ENCODE data around the gene DRD1.

DRD1 gene

GRCh38 chr5:175444060-175444904, at the start of gene DRD1:
TSS of gene DRD1 (minus strand) at chr5:175444182. CDS start at chr5:175443099, 1,083 bp downstream.
- DNase-seq (ENCODE audit: low spot score), result no peak

- no peak for DNase-seq (ENCODE audit: low spot score)
Observed at GRCh38 chr5:175493726-175494125, 49.7 kb upstream of the DRD1 start.

GRCh38 chr5:175493260-175493659, 49.3 kb upstream of the DRD1 start:
- no peak for DNase-seq (ENCODE audit: low spot score)

- DNase-seq (ENCODE audit: low spot score), result no peak
Observed at GRCh38 chr5:175491223-175491622, 47.2 kb upstream of the DRD1 start.

- no peak for DNase-seq (ENCODE audit: low spot score)
Observed at GRCh38 chr5:175489693-175490443, 45.9 kb upstream of the DRD1 start.

GRCh38 chr5:175487514-175488222, 43.7 kb upstream of the DRD1 start:
- no peak for DNase-seq (ENCODE audit: low spot score)

GRCh38 chr5:175485631-175486030, 41.6 kb upstream of the DRD1 start:
- DNase-seq (ENCODE audit: low spot score), result no peak

- no peak for DNase-seq (ENCODE audit: low spot score)
Observed at GRCh38 chr5:175484829-175485228, 40.8 kb upstream of the DRD1 start.

- DNase-seq (ENCODE audit: low spot score), result no peak
Observed at GRCh38 chr5:175484322-175484721, 40.3 kb upstream of the DRD1 start.

GRCh38 chr5:175483337-175483736, 39.4 kb upstream of the DRD1 start:
- no peak for DNase-seq (ENCODE audit: low spot score)

GRCh38 chr5:175479125-175479881, 35.3 kb upstream of the DRD1 start:
- peak; percentile 12 for DNase-seq (ENCODE audit: low spot score)

- peak; percentile 75 for DNase-seq (ENCODE audit: low spot score)
Observed at GRCh38 chr5:175478384-175479124, 34.6 kb upstream of the DRD1 start, which contains the start of gene SFXN1. TSS of gene SFXN1 (plus strand) at chr5:175478560. CDS start at chr5:175492104, 13,544 bp downstream.

GRCh38 chr5:175478008-175478383, 34.0 kb upstream of the DRD1 start:
- no peak for DNase-seq (ENCODE audit: low spot score)

GRCh38 chr5:175477440-175477839, 33.5 kb upstream of the DRD1 start:
- no peak for DNase-seq (ENCODE audit: low spot score)

- no peak for DNase-seq (ENCODE audit: low spot score)
Observed at GRCh38 chr5:175475248-175475647, 31.3 kb upstream of the DRD1 start.

- DNase-seq (ENCODE audit: low spot score), result no peak
Observed at GRCh38 chr5:175472378-175472777, 28.4 kb upstream of the DRD1 start.

GRCh38 chr5:175471628-175472027, 27.6 kb upstream of the DRD1 start:
- no peak for DNase-seq (ENCODE audit: low spot score)

GRCh38 chr5:175471196-175471595, 27.2 kb upstream of the DRD1 start:
- DNase-seq (ENCODE audit: low spot score), result no peak

GRCh38 chr5:175470781-175471180, 26.8 kb upstream of the DRD1 start:
- DNase-seq (ENCODE audit: low spot score), result no peak

GRCh38 chr5:175469916-175470315, 25.9 kb upstream of the DRD1 start:
- no peak for DNase-seq (ENCODE audit: low spot score)

- DNase-seq (ENCODE audit: low spot score), result no peak
Observed at GRCh38 chr5:175468892-175469291, 24.9 kb upstream of the DRD1 start.

Data from RKO (cell line).